T-helper 1 cell treated with Interleukin-12 subunit alpha and Interleukin-12 subunit beta and Interleukin-4 antibody, amounts not matched to agents 30 ng/mL and 1 ng/mL, for 36 hours (primary cell): ENCODE measurements around the gene TRAK2. TPM values are rescaled to one million over a fixed set of nuclear protein-coding genes. Genes with fewer than 3 reads are reported as not detected.
"Not testable (repeated sequence)": the region's sequence is repeated elsewhere in the genome, so short reads cannot be mapped to it uniquely, and the experiment has no call there.

Source experiments
- intact Hi-C: fragments of 100-400 bp; cut with micrococcal nuclease; formaldehyde crosslinking; loops from one replicate; pipeline ENCODE4 v1.15.1; 2024
- total RNA-seq: library from RNA; stranded (reverse); gene quantifications from 2 replicates; pipeline ENCODE4 v1.2.3, GENCODE V29; 2022

The TRAK2 gene, protein sequence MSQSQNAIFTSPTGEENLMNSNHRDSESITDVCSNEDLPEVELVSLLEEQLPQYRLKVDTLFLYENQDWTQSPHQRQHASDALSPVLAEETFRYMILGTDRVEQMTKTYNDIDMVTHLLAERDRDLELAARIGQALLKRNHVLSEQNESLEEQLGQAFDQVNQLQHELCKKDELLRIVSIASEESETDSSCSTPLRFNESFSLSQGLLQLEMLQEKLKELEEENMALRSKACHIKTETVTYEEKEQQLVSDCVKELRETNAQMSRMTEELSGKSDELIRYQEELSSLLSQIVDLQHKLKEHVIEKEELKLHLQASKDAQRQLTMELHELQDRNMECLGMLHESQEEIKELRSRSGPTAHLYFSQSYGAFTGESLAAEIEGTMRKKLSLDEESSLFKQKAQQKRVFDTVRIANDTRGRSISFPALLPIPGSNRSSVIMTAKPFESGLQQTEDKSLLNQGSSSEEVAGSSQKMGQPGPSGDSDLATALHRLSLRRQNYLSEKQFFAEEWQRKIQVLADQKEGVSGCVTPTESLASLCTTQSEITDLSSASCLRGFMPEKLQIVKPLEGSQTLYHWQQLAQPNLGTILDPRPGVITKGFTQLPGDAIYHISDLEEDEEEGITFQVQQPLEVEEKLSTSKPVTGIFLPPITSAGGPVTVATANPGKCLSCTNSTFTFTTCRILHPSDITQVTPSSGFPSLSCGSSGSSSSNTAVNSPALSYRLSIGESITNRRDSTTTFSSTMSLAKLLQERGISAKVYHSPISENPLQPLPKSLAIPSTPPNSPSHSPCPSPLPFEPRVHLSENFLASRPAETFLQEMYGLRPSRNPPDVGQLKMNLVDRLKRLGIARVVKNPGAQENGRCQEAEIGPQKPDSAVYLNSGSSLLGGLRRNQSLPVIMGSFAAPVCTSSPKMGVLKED
- 42.3 and 42.4 TPM in 2 replicates for total RNA-seq

- intact Hi-C loops: loop anchor here (1.0 to 5.0 kb wide), 24 partner anchors 19 to 1539 kb away; partner anchors contain the start of genes BMPR2, BZW1, C2orf69 and CASP10
Observed at GRCh38 chr2:201451292-201452057, at the start of gene TRAK2, which contains the start of gene STRADB. TRAK2 (minus strand) TSS chr2:201451458; CDS start chr2:201420507, 30,951 bp downstream. STRADB (plus strand) TSS chr2:201451740; CDS start chr2:201454841, 3,101 bp downstream.

DNA sequence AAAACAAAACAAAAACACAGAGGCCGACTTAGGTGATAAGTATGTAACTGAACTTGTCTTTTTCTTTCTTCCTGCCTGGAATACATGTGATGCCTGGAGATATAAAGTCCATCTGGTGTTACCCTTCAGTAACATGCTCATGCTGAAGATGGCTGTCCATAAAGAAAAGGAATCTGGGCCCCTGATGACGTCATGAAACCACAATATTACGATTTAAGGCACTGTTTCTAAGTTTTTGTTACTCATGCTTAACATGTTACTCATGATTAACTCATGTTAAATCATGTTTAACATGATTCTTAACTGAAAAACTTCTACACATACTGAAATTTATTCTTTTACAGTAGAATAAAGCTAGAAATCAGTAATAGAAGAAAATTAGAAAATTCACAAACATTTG lies 49.3 kb upstream of the TRAK2 start:
- intact Hi-C loops: no loop called here

GRCh38 chr2:201496785-201497184 lies 45.5 kb upstream of the TRAK2 start:
- intact Hi-C loops: no loop called here

- intact Hi-C loops: no loop called here
Observed at GRCh38 chr2:201490291-201490690, 39.0 kb upstream of the TRAK2 start.

- intact Hi-C loops: no loop called here
Observed at GRCh38 chr2:201484805-201485204, 33.5 kb upstream of the TRAK2 start.

DNA sequence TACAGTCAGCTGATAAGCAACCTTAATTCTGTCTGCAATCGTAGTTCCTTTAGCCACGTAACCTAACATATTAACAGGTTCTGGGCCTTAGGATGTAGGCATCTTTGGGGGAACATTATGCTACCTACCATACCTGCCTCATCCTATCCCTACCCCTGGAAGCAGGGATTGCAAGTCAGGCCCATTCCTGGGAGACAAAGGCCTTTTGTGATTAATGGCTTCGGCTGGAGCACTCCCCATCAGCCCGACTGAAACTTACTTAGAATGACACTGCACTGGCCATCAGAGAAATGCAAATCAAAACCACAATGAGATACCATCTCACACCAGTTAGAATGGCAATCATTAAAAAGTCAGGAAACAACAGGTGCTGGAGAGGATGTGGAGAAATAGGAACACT lies 32.5 kb upstream of the TRAK2 start:
- intact Hi-C loops: not testable (repeated sequence)

DNA sequence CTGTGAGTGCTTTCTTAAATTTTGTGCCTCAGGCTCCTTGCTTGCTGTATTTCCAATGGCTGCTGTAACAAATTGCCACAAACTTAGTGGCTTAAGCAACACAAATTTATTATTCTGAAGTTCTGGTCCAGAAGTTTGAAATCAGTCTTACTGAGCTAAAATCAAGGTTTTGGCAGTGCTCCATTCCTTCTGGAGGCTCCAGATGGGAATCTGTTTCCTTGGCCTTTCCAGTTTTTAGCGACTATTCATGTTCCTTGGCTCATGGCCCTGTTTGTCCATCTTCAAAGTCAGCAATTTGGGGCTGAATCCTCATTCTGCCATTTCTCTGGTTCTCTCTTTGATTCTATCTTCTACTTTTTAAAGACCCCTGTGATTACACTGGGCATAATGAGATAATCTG lies 32.1 kb upstream of the TRAK2 start:
- intact Hi-C loops: no loop called here

DNA sequence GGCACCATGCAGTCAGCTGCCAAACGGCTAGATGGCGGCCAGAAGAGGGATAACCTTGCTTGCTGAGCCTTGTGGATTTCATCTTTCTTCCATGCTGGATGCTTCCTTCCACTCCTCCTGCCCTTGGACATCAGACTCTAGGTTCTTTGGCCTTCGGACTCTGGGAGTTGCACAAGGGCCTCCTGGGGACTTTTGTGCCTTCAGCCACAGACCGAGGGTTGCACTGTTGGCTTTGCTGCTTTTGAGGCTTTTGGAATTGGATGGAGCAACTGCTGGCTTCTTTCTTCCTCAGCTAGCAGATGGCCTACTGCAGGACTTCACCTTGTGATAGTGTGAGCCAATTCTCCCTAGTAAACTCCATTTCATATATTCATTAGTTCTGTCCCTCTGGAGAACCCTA lies 31.3 kb upstream of the TRAK2 start:
- intact Hi-C loops: no loop called here

DNA sequence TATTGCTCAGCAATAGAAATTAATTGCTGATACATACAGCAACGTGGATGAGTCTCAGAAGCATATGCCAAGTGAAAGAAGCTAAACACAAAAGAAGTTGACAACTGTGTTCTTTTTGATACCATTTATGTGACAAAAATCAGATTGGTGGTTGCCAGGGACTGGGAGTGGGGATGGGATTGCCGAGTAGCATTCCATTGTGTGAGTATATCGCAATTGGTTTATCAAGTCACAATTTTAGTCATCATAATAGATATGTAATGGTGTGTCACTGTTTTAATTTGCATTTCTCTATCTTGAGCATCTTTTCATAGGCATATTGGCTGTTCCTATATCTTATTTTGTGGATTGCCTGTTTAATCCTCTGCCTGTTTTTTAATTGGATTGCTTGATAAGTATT lies 21.2 kb upstream of the TRAK2 start:
- intact Hi-C loops: no loop called here

- intact Hi-C loops: no loop called here
Observed at GRCh38 chr2:201471732-201472393, 20.6 kb upstream of the TRAK2 start.

GRCh38 chr2:201470821-201471731 lies 19.8 kb upstream of the TRAK2 start:
- intact Hi-C loops: no loop called here

GRCh38 chr2:201467666-201468065 lies 16.4 kb upstream of the TRAK2 start:
- intact Hi-C loops: no loop called here

GRCh38 chr2:201466050-201466675 lies 14.9 kb upstream of the TRAK2 start:
- intact Hi-C loops: no loop called here

DNA sequence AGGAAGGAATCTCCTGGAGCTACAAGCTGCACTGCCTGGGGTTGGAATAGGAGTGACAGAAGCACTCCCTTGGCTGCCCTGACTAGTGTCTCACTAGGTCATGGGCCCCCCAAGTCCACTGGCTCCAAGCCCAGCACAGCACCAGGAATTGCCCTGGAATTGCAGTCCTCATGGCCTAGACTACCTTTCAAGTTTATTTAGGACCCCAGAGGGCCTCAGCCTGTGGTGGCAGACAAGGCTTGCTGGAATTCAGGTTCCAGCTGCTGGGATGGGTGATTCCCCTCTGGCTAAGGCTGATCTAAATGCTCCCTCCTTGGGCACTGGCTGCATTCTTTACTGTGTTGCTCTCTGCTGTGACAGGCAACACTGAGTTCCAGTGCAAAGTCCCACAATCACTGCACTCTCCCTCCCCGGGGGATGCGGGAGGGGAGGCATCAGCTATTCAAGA lies 14.3 kb upstream of the TRAK2 start:
- intact Hi-C loops: no loop called here

DNA sequence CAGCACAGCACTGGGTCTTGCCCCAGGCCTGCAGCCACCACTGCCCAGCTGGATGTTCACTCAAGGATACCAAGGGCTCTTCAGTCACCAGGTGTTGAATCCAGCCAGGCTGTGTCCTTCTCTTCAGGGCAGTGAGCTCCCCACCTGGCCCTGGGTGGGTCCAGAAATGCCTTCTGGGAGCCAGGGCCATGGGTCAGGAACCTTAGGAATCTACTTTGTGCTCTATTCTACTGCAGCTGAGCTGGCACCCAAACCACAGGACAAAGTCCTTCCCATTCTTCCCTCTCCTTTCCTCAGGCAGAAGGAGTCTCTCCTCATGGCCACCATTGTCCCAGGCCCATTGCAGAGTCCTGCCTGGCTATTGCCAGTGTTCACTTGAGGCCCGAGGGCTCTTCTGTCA lies 13.3 kb upstream of the TRAK2 start:
- intact Hi-C loops: no loop called here

DNA sequence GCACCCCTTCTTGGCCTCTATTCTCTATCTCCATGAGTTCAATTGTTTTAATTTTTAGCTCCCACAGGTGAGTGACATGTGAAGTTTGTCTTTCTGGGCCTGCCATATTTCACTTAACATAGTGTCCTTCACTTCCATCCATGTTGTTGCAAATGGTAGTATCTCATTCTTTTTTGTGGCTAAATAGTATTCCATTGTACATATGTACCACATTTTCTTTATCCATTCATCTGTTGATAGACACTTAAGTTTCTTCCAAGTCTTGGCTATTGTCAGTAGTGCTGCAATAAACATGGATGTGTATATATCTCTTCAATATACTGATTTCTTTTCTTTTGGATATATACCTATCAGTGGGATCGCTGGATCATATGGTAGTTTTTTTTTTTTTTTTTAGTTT lies 9.3 kb upstream of the TRAK2 start:
- intact Hi-C loops: no loop called here

DNA sequence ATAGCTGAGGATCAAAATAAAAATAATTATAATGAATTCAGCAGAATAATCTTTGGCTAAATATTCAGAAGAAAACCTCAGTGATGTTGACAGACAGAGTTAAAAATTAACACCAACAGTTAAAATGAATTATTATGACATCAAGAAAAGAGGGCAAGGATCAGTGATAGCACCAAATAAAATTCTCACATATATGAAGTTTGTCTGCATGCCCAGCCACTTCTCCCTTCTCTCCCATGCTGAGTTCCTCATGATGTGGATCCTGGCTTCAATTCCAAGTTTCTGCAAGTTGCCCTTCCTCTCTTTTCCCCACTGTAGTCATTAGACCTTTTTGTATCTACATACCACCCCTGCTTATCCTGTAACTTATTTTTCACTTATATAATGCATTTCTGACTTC lies 7.1 kb upstream of the TRAK2 start:
- intact Hi-C loops: no loop called here

DNA sequence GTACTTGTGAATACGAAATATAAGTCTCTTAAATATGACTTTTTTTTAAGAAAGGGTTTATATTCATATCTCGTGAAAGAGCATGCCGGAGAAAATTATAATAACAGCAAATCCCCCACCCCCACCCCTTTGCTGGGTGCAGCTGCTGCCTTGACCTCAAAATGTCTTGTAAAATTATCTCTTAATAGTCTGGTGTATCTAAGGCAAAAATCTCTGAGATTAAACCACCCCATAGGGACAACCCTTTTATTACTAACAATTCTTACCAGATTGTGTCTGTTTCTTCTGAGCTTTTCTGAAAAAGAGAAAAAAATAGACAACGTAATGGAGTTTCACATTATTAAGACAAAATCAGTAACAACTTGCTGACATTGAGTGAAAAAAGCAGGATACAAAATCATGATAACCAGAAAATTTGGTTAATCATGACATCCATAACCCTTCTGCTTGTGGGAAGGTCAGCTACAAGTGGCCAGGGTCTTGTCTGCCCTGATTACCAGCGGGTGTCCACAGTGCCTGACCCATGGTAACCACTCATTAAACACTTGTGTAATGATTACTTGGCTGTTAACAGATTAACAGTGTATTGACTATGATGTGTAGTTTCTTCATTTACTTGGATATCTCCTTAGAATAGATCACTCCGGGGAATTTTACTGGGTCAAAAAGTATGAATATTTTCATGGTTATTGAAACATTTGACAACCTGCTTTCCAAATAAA lies 1.8 kb upstream of the TRAK2 start:
- intact Hi-C loops: loop anchor here (2.0 to 5.0 kb wide), 6 partner anchors 551 to 1541 kb away; partner anchors contain the start of genes BMPR2, C2orf69, FAM117B and FZD7
